Measurements from ENCODE around the gene UNC50. TPM values are rescaled to one million over a fixed set of nuclear protein-coding genes. Genes with fewer than 3 reads are reported as not detected.
"Not testable (repeated sequence)": the region's sequence is repeated elsewhere in the genome, so short reads cannot be mapped to it uniquely, and the experiment has no call there.

UNC50 gene
- total and polyA plus RNA-seq, 2 experiments from 2014 or later, result 78.8 to 80.0 TPM

- Histone ChIP-seq H3K27me3 (no peaks in the 10 kb centered on the region), H4K20me1 (ENCODE audit: insufficient read depth, poor library complexity, severe bottlenecking) (no peaks in the 10 kb centered on the region), H3K4me1 (ENCODE audit: insufficient read depth) (no peaks in the 10 kb centered on the region), H3K27ac (no peak overlapping the region), H3K36me3 (replicated peaks; ENCODE audit: insufficient read depth, low read depth) (no peaks in the 10 kb centered on the region), H3K4me3 (no peak overlapping the region), H2AFZ (no peak overlapping the region), H3K9me2 (replicated peaks; ENCODE audit: insufficient read depth) (no peaks in the 10 kb centered on the region), H3K4me2 (no peak overlapping the region), H3K79me2 (no peaks in the 10 kb centered on the region), H3K9me3 (ENCODE audit: low read depth) (no peaks in the 10 kb centered on the region)
- no peak for DNase-seq (ENCODE audit: low spot score)
- TF ChIP-seq EZH2 (IDR thresholded peaks at IDR 0.05; ENCODE audit: borderline replicate concordance) (no peak), EZH2phosphoT487 (IDR thresholded peaks at IDR 0.05; ENCODE audit: low read depth, severe bottlenecking, unreplicated experiment) (no peak)
- TF ChIP-seq, protein P1, sequence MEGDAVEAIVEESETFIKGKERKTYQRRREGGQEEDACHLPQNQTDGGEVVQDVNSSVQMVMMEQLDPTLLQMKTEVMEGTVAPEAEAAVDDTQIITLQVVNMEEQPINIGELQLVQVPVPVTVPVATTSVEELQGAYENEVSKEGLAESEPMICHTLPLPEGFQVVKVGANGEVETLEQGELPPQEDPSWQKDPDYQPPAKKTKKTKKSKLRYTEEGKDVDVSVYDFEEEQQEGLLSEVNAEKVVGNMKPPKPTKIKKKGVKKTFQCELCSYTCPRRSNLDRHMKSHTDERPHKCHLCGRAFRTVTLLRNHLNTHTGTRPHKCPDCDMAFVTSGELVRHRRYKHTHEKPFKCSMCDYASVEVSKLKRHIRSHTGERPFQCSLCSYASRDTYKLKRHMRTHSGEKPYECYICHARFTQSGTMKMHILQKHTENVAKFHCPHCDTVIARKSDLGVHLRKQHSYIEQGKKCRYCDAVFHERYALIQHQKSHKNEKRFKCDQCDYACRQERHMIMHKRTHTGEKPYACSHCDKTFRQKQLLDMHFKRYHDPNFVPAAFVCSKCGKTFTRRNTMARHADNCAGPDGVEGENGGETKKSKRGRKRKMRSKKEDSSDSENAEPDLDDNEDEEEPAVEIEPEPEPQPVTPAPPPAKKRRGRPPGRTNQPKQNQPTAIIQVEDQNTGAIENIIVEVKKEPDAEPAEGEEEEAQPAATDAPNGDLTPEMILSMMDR (IDR thresholded peaks at IDR 0.05; ENCODE audit: poor library complexity), result no peak
- 98% methylated on average over 8 of the region's 8 CpGs for WGBS (ENCODE audit: low lambda C conversion rate, missing lambda C conversion rate)
Measured at GRCh38 chr2:98592565-98592964, 15.8 kb upstream of the UNC50 start.

GRCh38 chr2:98594665-98595064, 13.7 kb upstream of the UNC50 start:
- 97% methylated on average over 2 of the region's 4 CpGs for WGBS (ENCODE audit: low lambda C conversion rate, missing lambda C conversion rate)
- not testable (repeated sequence) for H2AFZ ChIP-seq; DNase-seq (ENCODE audit: low spot score); H3K4me1 ChIP-seq (ENCODE audit: insufficient read depth); H3K27me3 ChIP-seq; H3K36me3 ChIP-seq (replicated peaks; ENCODE audit: insufficient read depth, low read depth); H3K4me3 ChIP-seq; H3K9me2 ChIP-seq (replicated peaks; ENCODE audit: insufficient read depth); H3K79me2 ChIP-seq; H3K4me2 ChIP-seq; H4K20me1 ChIP-seq (ENCODE audit: insufficient read depth, poor library complexity, severe bottlenecking); H3K27ac ChIP-seq; H3K9me3 ChIP-seq (ENCODE audit: low read depth)

GRCh38 chr2:98598781-98599428, 9.5 kb upstream of the UNC50 start:
- no peak overlapping the region for H3K4me3 ChIP-seq
- H3K27me3 ChIP-seq, result no peaks in the 10 kb centered on the region
- no peaks in the 10 kb centered on the region for H3K9me2 ChIP-seq (replicated peaks; ENCODE audit: insufficient read depth)
- H3K36me3 ChIP-seq (replicated peaks; ENCODE audit: insufficient read depth, low read depth), result no peaks in the 10 kb centered on the region
- WGBS (ENCODE audit: low lambda C conversion rate, missing lambda C conversion rate), result 91% methylated on average over 1 of the region's 1 CpG
- no peaks in the 10 kb centered on the region for H3K4me1 ChIP-seq (ENCODE audit: insufficient read depth)
- TF ChIP-seq EZH2 (IDR thresholded peaks at IDR 0.05; ENCODE audit: borderline replicate concordance), result no peak
- TF ChIP-seq, protein P1 (IDR thresholded peaks at IDR 0.05; ENCODE audit: poor library complexity), result no peak
- no peak for TF ChIP-seq EZH2phosphoT487 (IDR thresholded peaks at IDR 0.05; ENCODE audit: low read depth, severe bottlenecking, unreplicated experiment)
- H3K4me2 ChIP-seq, result no peak overlapping the region
- DNase-seq (ENCODE audit: low spot score), result no peak
- H4K20me1 ChIP-seq (ENCODE audit: insufficient read depth, poor library complexity, severe bottlenecking), result no peaks in the 10 kb centered on the region
- peaks cover 5% of the 10 kb centered on the region for H3K79me2 ChIP-seq
- no peak overlapping the region for H3K27ac ChIP-seq
- no peak overlapping the region for H2AFZ ChIP-seq
- H3K9me3 ChIP-seq (ENCODE audit: low read depth), result no peaks in the 10 kb centered on the region

GRCh38 chr2:98601532-98602132, 6.8 kb upstream of the UNC50 start:
- Histone ChIP-seq H3K36me3 (replicated peaks; ENCODE audit: insufficient read depth, low read depth) (no peaks in the 10 kb centered on the region), H3K79me2 (peaks cover 31% of the 10 kb centered on the region), H3K4me1 (ENCODE audit: insufficient read depth) (peaks cover 1% of the 10 kb centered on the region), H2AFZ (no peak overlapping the region), H3K27me3 (no peaks in the 10 kb centered on the region), H3K4me3 (no peak overlapping the region), H4K20me1 (ENCODE audit: insufficient read depth, poor library complexity, severe bottlenecking) (peaks cover 5% of the 10 kb centered on the region), H3K9me2 (replicated peaks; ENCODE audit: insufficient read depth) (no peaks in the 10 kb centered on the region), H3K27ac (no peak overlapping the region), H3K4me2 (no peak overlapping the region), H3K9me3 (ENCODE audit: low read depth) (no peaks in the 10 kb centered on the region)
- DNase-seq (ENCODE audit: low spot score), result peak; percentile 59
- TF ChIP-seq EZH2phosphoT487 (IDR thresholded peaks at IDR 0.05; ENCODE audit: low read depth, severe bottlenecking, unreplicated experiment) (no peak), EZH2 (IDR thresholded peaks at IDR 0.05; ENCODE audit: borderline replicate concordance) (no peak)
- TF ChIP-seq, protein P1 (IDR thresholded peaks at IDR 0.05; ENCODE audit: poor library complexity), result peak; percentile 57
- 71% methylated on average over 3 of the region's 3 CpGs for WGBS (ENCODE audit: low lambda C conversion rate, missing lambda C conversion rate)
